Osteocyte (in vitro differentiated cells): ENCODE data around the gene ABI1. TPM values are rescaled to one million over a fixed set of nuclear protein-coding genes. Genes with fewer than 3 reads are reported as not detected.

Experiments used
- DNase-seq: peaks from one replicate; pipeline ENCODE4 v3.0.0; 2021; ENCODE audit warnings: mixed read lengths; ENCODE audit not compliant: unreplicated experiment; ENCODE audit errors: extremely low spot score
- H3K27ac Mint-ChIP-seq: one replicate; pipeline ENCODE4 v1.8.0; 2021; ENCODE audit warnings: mild to moderate bottlenecking, mixed read lengths; ENCODE audit not compliant: unreplicated experiment
- H3K27me3 Mint-ChIP-seq: one replicate; pipeline ENCODE4 v1.8.0; 2021; ENCODE audit warnings: mixed read lengths; ENCODE audit not compliant: unreplicated experiment
- H3K36me3 Mint-ChIP-seq: one replicate; pipeline ENCODE4 v1.8.0; 2021; ENCODE audit warnings: mixed read lengths; ENCODE audit not compliant: unreplicated experiment
- H3K4me1 Mint-ChIP-seq: one replicate; pipeline ENCODE4 v1.8.0; 2021; ENCODE audit warnings: mixed read lengths; ENCODE audit not compliant: unreplicated experiment
- H3K4me3 Mint-ChIP-seq: one replicate; pipeline ENCODE4 v1.8.0; 2021; ENCODE audit warnings: mild to moderate bottlenecking, moderate library complexity, mixed read lengths; ENCODE audit not compliant: unreplicated experiment
- H3K9me3 Mint-ChIP-seq: one replicate; pipeline ENCODE4 v1.8.0; 2021; ENCODE audit warnings: mixed read lengths; ENCODE audit not compliant: unreplicated experiment
- total RNA-seq: library from RNA; stranded (reverse); gene quantifications from 2 replicates; pipeline ENCODE4 v1.2.1, GENCODE V29; 2021
- TF ChIP-seq, protein P1 (sequence below): fragments of 200-600 bp; sonication (generic); IDR thresholded peaks from 2 replicates; pipeline ENCODE4 v1.5.0; 2021; ENCODE audit warnings: antibody characterized with exemption, mild to moderate bottlenecking, moderate library complexity

The ABI1 gene
- total RNA-seq, 1 donor from 2014 or later = 62.2 TPM

DNA sequence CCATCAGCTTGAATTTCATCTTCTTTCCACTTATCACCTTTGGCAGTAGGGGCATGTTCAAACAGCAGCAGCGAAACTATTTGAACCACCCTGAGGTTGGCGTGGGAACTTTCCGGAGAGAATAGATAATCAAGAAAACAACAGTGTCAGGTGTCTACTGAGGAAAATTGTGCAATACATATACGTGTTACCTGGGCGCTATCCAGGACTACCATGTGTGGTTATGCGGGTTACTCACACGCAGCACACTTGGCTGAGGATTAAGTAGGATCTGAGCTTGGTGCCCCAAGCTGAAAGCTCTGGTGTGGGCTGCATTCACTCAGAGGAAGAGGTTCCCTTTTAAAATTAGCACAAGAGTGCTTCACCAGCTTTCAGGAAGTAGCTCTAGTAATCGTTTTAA is 8.8 kb upstream of the ABI1 start:
- H3K27me3 Mint-ChIP-seq = peaks cover 36% of the 10 kb centered on the region
- DNase-seq = no peak
- H3K36me3 Mint-ChIP-seq = no peaks in the 10 kb centered on the region
- H3K4me3 Mint-ChIP-seq = no peak overlapping the region
- no peaks in the 10 kb centered on the region for H3K4me1 Mint-ChIP-seq
- H3K9me3 Mint-ChIP-seq = no peaks in the 10 kb centered on the region
- H3K27ac Mint-ChIP-seq = no peak overlapping the region
- TF ChIP-seq, protein P1, sequence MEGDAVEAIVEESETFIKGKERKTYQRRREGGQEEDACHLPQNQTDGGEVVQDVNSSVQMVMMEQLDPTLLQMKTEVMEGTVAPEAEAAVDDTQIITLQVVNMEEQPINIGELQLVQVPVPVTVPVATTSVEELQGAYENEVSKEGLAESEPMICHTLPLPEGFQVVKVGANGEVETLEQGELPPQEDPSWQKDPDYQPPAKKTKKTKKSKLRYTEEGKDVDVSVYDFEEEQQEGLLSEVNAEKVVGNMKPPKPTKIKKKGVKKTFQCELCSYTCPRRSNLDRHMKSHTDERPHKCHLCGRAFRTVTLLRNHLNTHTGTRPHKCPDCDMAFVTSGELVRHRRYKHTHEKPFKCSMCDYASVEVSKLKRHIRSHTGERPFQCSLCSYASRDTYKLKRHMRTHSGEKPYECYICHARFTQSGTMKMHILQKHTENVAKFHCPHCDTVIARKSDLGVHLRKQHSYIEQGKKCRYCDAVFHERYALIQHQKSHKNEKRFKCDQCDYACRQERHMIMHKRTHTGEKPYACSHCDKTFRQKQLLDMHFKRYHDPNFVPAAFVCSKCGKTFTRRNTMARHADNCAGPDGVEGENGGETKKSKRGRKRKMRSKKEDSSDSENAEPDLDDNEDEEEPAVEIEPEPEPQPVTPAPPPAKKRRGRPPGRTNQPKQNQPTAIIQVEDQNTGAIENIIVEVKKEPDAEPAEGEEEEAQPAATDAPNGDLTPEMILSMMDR = no peak

DNA sequence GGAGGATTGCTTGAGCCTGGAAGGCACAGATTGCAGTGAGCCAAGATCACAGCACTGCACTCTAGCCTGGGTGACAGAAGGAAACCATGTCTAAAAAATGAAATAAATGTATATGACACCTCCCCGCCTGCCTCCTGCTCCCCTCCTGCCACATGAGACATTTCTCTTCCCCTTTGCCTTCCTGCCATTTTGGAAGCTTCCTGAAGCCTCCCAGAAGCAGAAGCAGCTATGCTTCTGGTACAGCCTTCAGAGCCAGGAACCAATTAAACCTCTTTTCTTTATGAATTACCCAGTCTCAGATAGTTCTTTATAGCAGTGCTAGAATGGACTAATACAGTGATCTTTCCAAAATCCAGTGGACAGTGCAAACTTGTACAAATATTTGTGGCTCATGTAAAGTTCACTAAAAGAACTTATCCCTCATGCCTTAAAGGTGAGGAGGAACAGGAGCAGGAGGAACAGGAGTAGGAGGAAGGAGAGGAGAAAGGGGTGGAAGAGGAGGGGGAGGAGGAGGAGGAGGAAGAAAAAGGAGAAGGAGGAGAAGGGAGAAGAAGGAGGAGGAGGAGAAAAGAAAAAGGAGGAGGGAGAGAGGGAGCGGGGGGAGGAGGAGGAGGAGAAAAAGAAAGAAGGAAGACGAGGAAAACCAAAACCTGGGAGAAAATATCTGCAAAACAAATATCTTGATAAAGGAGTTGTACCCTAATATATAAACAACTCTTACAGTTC is 2.8 kb upstream of the ABI1 start:
- peaks cover 25% of the 10 kb centered on the region for H3K27me3 Mint-ChIP-seq
- TF ChIP-seq, protein P1 = no peak
- no peak overlapping the region for H3K4me3 Mint-ChIP-seq
- H3K27ac Mint-ChIP-seq = no peak overlapping the region
- H3K36me3 Mint-ChIP-seq = no peaks in the 10 kb centered on the region
- H3K4me1 Mint-ChIP-seq = peaks cover 9% of the 10 kb centered on the region
- DNase-seq = no peak
- no peaks in the 10 kb centered on the region for H3K9me3 Mint-ChIP-seq

DNA sequence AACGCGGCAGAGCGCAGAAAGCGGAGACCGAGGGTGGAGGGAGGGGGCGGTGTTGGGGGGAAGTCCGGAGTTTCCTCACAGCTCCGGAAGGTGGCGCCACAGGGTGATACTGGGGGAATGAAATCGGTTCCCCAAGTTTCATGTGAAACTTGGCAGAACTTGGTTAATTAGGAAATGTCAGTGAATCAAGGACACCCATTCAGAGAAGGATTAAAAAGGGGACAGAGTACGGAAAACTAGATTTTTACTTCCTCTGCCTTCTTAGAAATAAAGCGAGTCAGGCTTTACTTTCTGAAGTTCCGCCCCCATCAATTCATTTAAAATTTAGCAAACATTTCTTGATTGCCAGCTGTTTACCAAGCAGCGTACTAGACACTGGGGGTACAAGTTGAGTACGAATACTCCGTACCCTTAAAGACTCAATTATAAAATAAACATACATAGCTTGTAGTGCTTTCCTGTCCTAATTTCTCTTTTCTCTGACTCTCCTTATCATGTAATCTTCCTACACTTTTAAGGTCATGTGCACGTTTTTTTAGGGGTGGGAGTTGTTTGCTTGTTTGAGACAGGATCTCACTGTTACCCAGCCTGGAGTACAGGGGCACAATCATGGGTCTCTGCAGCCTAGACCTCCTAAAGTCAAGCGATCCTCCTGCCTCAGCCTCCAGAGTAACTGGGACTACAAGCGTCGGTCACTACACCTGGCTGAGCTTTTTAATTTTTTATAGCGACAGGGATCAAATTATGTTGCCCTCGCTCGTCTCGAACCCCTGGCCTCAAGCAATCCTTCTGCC is 644 bp upstream of the ABI1 start:
- peaks cover 15% of the 10 kb centered on the region for H3K27me3 Mint-ChIP-seq
- DNase-seq = no peak
- no peaks in the 10 kb centered on the region for H3K9me3 Mint-ChIP-seq
- TF ChIP-seq, protein P1 = peak; percentile 86
- peak overlapping the region; percentile 99 for H3K4me3 Mint-ChIP-seq
- no peaks in the 10 kb centered on the region for H3K36me3 Mint-ChIP-seq
- H3K27ac Mint-ChIP-seq = no peak overlapping the region
- peaks cover 21% of the 10 kb centered on the region for H3K4me1 Mint-ChIP-seq

DNA sequence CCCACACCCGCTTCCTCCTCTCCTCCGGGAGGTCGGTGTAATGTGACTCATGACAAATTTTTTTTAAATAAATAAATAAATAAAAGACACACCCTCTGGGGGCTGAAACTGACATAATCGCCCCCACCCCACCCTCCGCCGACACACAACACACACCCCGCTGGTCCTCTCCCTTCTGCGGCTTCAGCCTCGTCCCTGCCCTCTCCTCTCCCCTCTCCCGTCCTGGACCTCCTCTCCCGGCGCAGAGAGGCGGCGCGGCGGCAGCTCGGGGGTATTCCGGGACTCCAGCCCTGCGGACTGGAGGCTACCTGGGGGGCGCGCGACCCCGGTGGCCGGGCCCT is 686 bp downstream of the ABI1 start:
- Mint-ChIP-seq H3K9me3 (no peaks in the 10 kb centered on the region), H3K27ac (peak overlapping the region; percentile 93), H3K4me3 (peak overlapping the region; percentile 94), H3K4me1 (peaks cover 21% of the 10 kb centered on the region), H3K36me3 (no peaks in the 10 kb centered on the region), H3K27me3 (peaks cover 6% of the 10 kb centered on the region)
- TF ChIP-seq, protein P1 = no peak
- peak; percentile 88 for DNase-seq
